GM23338 (cell line): Measurements from ENCODE around the gene TCF7. TPM values are rescaled to one million over a fixed set of nuclear protein-coding genes. Genes with fewer than 3 reads are reported as not detected.
A peak's percentile ranks its signal among the peaks of the same experiment; 100 is the strongest.

Experiments used
- ATAC-seq: fragments of 200-7000 bp; cut with Tn5 transposase; 3 replicates; pipeline ENCODE4 v1.9.1; 2020
- DNase-seq: peaks from one replicate; pipeline ENCODE4 v3.0.0-alpha.2; 2015; ENCODE audit warnings: low spot score
- H2AFZ ChIP-seq: fragments of 200-600 bp; sonication (generic); 2 replicates; pipeline ENCODE4 v1.8.0; 2016; ENCODE audit warnings: antibody characterized with exemption, mild to moderate bottlenecking, moderate library complexity
- H3F3A ChIP-seq: fragments of 200-600 bp; sonication (generic); replicated peaks from 2 replicates; pipeline ENCODE4 v1.8.0; 2017; ENCODE audit warnings: antibody characterized with exemption, mixed run types, low read depth
- H3K27ac ChIP-seq: fragments of 200-600 bp; sonication (generic); 2 replicates; pipeline ENCODE4 v1.6.1; 2016; ENCODE audit warnings: low read depth
- H3K27me3 ChIP-seq: fragments of 200-600 bp; sonication (generic); 2 replicates; pipeline ENCODE4 v1.8.0; 2016; ENCODE audit warnings: mild to moderate bottlenecking, mixed run types, moderate library complexity; ENCODE audit not compliant: insufficient read depth
- H3K36me3 ChIP-seq: fragments of 200-600 bp; sonication (generic); 2 replicates; pipeline ENCODE4 v1.8.0; 2016; ENCODE audit warnings: mild to moderate bottlenecking; ENCODE audit not compliant: insufficient read depth
- H3K4me1 ChIP-seq: fragments of 200-600 bp; sonication (generic); 2 replicates; pipeline ENCODE4 v1.8.0; 2016; ENCODE audit warnings: mild to moderate bottlenecking, moderate library complexity; ENCODE audit not compliant: insufficient read depth
- H3K4me2 ChIP-seq: fragments of 200-600 bp; sonication (generic); 2 replicates; pipeline ENCODE4 v1.7.1; 2017; ENCODE audit warnings: mixed run types
- H3K4me3 ChIP-seq: fragments of 200-600 bp; sonication (generic); 2 replicates; pipeline ENCODE4 v1.6.1; 2016; ENCODE audit warnings: mixed run types
- H3K79me2 ChIP-seq: fragments of 200-600 bp; sonication (generic); replicated peaks from 2 replicates; pipeline ENCODE4 v1.8.0; 2017; ENCODE audit warnings: mild to moderate bottlenecking; ENCODE audit not compliant: insufficient read depth
- H3K9me2 ChIP-seq: fragments of 200-600 bp; sonication (generic); 2 replicates; pipeline ENCODE4 v1.8.0; 2017; ENCODE audit not compliant: insufficient read depth
- H4K20me1 ChIP-seq: fragments of 200-600 bp; sonication (generic); replicated peaks from 2 replicates; pipeline ENCODE4 v1.8.0; 2017; ENCODE audit warnings: mild to moderate bottlenecking; ENCODE audit not compliant: insufficient read depth
- H3K27ac Mint-ChIP-seq: 2 replicates; pipeline ENCODE4 v1.8.0; 2020; ENCODE audit warnings: inconsistent platforms, mild to moderate bottlenecking, moderate library complexity, mixed read lengths
- H3K27me3 Mint-ChIP-seq: 3 replicates; pipeline ENCODE4 v1.8.0; 2022; ENCODE audit warnings: low read depth, mild to moderate bottlenecking, moderate library complexity, mixed read lengths, inconsistent platforms; ENCODE audit not compliant: insufficient read depth, poor library complexity
- H3K36me3 Mint-ChIP-seq: 3 replicates; pipeline ENCODE4 v1.8.0; 2021; ENCODE audit warnings: low read depth, mild to moderate bottlenecking, inconsistent platforms, moderate library complexity, mixed read lengths
- H3K4me1 Mint-ChIP-seq: 3 replicates; pipeline ENCODE4 v1.8.0; 2020; ENCODE audit warnings: mild to moderate bottlenecking, inconsistent platforms, mixed read lengths
- H3K4me3 Mint-ChIP-seq: 3 replicates; pipeline ENCODE4 v1.8.0; 2021; ENCODE audit warnings: moderate library complexity, mild to moderate bottlenecking, inconsistent platforms, mixed read lengths
- H3K9me3 Mint-ChIP-seq: 3 replicates; pipeline ENCODE4 v1.8.0; 2020; ENCODE audit warnings: moderate library complexity, mild to moderate bottlenecking, inconsistent platforms, mixed read lengths
- CREB1 ChIP-seq: fragments of 250-450 bp; sonication (Bioruptor Pico); IDR thresholded peaks from 2 replicates; pipeline ENCODE4 v1.5.0; 2020; ENCODE audit warnings: low read depth, mild to moderate bottlenecking, moderate library complexity
- CTCF ChIP-seq, 2 experiments: fragments of 200-600 bp in 1 of 2; sonication (generic) in 1 of 2; conservative IDR thresholded peaks; 2 replicates each; pipeline versions ENCODE4 v1.5.1 to v1.6.1; 2016 to 2017; ENCODE audit warnings: antibody characterized with exemption in 2 of 2, low read depth in 2 of 2, mild to moderate bottlenecking in 2 of 2, moderate library complexity in 1 of 2
- EZH2phosphoT487 ChIP-seq: fragments of 200-600 bp; sonication (generic); IDR thresholded peaks from one replicate; pipeline ENCODE4 v1.8.1; 2018; ENCODE audit warnings: antibody characterized with exemption; ENCODE audit not compliant: unreplicated experiment
- JUNB ChIP-seq: IDR thresholded peaks from one replicate; pipeline ENCODE4 v1.6.1; 2016; ENCODE audit warnings: antibody characterized with exemption; ENCODE audit not compliant: unreplicated experiment
- POLR2AphosphoS5 ChIP-seq: IDR thresholded peaks from 2 replicates; pipeline ENCODE4 v1.6.1; 2016; ENCODE audit warnings: antibody characterized with exemption, low read depth
- ZNF114 ChIP-seq: fragments of 250-450 bp; sonication (Bioruptor Pico); IDR thresholded peaks from 2 replicates; pipeline ENCODE4 v1.5.0; 2020; ENCODE audit warnings: mild to moderate bottlenecking, moderate library complexity
- ZNF331 ChIP-seq: fragments of 250-450 bp; sonication (Bioruptor Pico); IDR thresholded peaks from 2 replicates; pipeline ENCODE4 v1.5.0; 2020; ENCODE audit warnings: low read depth, mild to moderate bottlenecking, moderate library complexity
- polyA plus RNA-seq: library from polyadenylated mRNA; unstranded; fragments of >200 nt; fragmentation: Nextera tagmentation; extraction: Ambion mirVana; gene quantifications from 2 replicates; pipeline ENCODE4 v1.2.1, GENCODE V29; 2016
- total RNA-seq: library from RNA; depleted of rRNA; stranded (reverse); fragments of >200 nt; shearing (Covaris generic); gene quantifications from 2 replicates; pipeline ENCODE4 v1.2.3, GENCODE V29; 2014

The TCF7 gene
- total and polyA plus RNA-seq, 2 experiments from 2014 or later: 5.6 to 8.1 TPM

DNA sequence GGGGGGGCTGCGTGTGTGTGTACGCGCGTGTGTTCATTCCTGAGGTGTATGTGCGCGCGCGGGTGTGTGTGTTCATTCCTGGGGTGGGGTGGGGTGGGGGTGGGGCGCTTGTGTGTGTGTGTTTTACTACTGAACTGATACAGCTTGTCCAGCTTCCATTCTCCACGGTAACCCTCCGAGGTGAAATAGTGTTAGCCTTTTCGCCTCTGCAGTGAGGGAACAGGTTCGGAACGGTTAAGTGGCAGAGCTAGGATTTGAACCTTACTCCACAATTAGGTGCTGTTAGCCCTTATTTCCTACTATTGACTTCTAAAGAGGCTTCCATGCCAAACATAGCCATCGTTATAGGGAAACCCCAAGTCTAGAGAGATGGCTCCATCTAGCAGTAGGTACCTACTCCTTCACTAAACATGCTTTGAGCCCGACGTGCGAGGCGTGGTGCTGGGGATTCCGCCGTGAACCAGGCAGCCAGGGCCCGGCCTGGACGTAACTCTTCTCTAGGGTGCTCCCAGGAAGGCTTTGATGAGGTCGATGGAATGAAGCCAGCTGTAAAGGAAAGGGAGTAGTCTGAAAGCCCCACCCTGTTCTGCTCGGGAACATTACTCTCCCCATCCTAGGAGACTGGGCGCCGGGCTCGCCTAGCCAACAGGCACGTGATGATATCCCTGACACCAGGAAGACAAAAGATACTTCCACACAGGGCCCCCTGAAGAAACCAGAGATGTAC is 63.1 kb downstream of the TCF7 start:
- Mint-ChIP-seq H3K27ac (peak overlapping the region; percentile 99), H3K36me3 (peaks cover 12% of the 10 kb centered on the region), H3K4me1 (peaks cover 13% of the 10 kb centered on the region; the same call in 2 of the 3 replicates), H3K27me3 (peaks cover 7% of the 10 kb centered on the region), H3K9me3 (no peaks in the 10 kb centered on the region), H3K4me3 (peak overlapping the region; percentile 98)
- Histone ChIP-seq H3F3A (0 out of 2 replicates have a peak, but pooled peaks cover 4% of the 10 kb centered on the region), H3K36me3 (peaks cover 9% of the 10 kb centered on the region; the same call in 1 of the 2 replicates), H3K4me2 (peak overlapping the region; percentile 80), H3K4me1 (peaks cover 20% of the 10 kb centered on the region), H3K27ac (peak overlapping the region; percentile 98), H3K4me3 (peak overlapping the region; percentile 81), H4K20me1 (peaks cover 16% of the 10 kb centered on the region), H3K9me2 (no peaks in the 10 kb centered on the region), H3K27me3 (no peaks in the 10 kb centered on the region), H2AFZ (0 out of 2 replicates have a peak overlapping the region, but pooled peaks have one; percentile 40), H3K79me2 (peaks cover 40% of the 10 kb centered on the region)
- 0 out of 4 replicates have a peak, but pooled peaks of 1 of the 2 experiments have one; percentile 4 for TF ChIP-seq CTCF (conservative IDR thresholded peaks at IDR 0.05; ENCODE audit: low read depth in 2 of 2)
- TF ChIP-seq ZNF331 (CRISPR knock-in tag): no peak
- DNase-seq (peak; percentile 44), ATAC-seq (peak; percentile 9)

GRCh38 chr5:134178096-134178419 is 63.6 kb downstream of the TCF7 start:
- Mint-ChIP-seq H3K9me3 (no peaks in the 10 kb centered on the region), H3K36me3 (peaks cover 8% of the 10 kb centered on the region), H3K4me3 (peak overlapping the region; percentile 98), H3K4me1 (peaks cover 13% of the 10 kb centered on the region; the same call in 2 of the 3 replicates), H3K27me3 (peaks cover 7% of the 10 kb centered on the region), H3K27ac (no peak overlapping the region)
- H2AFZ ChIP-seq: no peak overlapping the region
- DNase-seq: no peak
- peak overlapping the region; percentile 81 for H3K4me3 ChIP-seq
- H3K4me1 ChIP-seq: peaks cover 20% of the 10 kb centered on the region
- H3K4me2 ChIP-seq: peak overlapping the region; percentile 80
- TF ChIP-seq POLR2AphosphoS5: no peak
- TF ChIP-seq EZH2phosphoT487: no peak
- TF ChIP-seq JUNB: no peak
- no peak for TF ChIP-seq CTCF (conservative IDR thresholded peaks at IDR 0.05; ENCODE audit: low read depth in 2 of 2)
- TF ChIP-seq ZNF114 (CRISPR knock-in tag): no peak
- TF ChIP-seq CREB1 (CRISPR knock-in tag): no peak
- H3K79me2 ChIP-seq: peaks cover 34% of the 10 kb centered on the region
- 0 out of 2 replicates have a peak, but pooled peaks cover 4% of the 10 kb centered on the region for H3F3A ChIP-seq
- peak overlapping the region; percentile 98 for H3K27ac ChIP-seq
- H3K9me2 ChIP-seq: no peaks in the 10 kb centered on the region
- peaks cover 16% of the 10 kb centered on the region for H4K20me1 ChIP-seq
- ATAC-seq: no peak
- H3K27me3 ChIP-seq: no peaks in the 10 kb centered on the region
- peaks cover 9% of the 10 kb centered on the region; the same call in 1 of the 2 replicates for H3K36me3 ChIP-seq
